GM19025 (cell line): ENCODE data around the gene SERPING1.

Experiments used
- ATAC-seq: cut with Tn5 transposase; IDR thresholded peaks from one replicate; pipeline ENCODE4 v1.9.1; 2021; ENCODE audit warnings: mild to moderate bottlenecking, low read depth, moderate library complexity; ENCODE audit not compliant: unreplicated experiment

The SERPING1 gene

DNA sequence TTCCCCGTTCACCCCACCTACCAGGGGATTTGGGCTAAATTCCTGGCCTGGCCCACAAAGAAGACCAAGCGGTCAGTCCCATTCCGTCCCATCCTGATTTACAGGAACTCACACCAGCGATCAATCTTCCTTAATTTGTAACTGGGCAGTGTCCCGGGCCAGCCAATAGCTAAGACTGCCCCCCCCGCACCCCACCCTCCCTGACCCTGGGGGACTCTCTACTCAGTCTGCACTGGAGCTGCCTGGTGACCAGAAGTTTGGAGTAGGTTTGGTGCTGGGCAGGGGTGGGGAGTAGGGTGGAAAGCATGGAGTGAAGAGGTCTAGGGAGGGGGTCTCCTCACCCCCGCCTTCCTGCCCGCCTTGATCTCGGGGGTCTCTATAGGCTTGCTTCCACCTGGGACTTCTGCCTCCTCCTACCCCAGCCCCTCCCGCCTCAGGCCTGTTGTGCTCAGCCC lies at the start of gene SERPING1:
Gene SERPING1 (plus strand): TSS at position 225 of the 455 bp plus-strand sequence. CDS start 586 bp downstream, outside the sequence.
- ATAC-seq, result no peak

DNA sequence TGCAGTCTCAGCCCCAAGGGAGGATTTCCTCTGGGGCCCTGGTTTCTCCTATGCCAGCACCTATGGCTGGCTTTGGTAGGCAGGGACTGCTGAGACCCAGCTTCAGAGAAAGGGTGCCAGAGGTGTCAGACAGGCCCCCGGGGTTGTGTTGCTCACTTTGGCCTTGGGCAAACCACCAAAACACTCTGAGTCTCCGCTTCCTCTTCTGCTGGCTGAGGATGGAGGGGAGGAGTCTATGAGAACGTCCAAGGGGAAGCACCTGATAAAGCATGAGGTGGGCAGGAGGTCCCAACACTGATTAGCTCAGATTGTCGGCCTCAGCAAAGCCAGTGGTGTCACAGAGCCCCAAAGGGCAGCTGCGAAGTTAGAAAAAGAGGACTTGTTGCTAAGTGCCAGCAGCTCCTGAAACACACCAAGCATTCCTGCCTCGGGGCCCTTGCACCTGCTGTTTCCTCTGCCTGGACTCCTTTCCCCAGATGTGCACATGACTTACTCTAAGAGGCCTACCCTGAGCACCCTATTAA lies 49.6 kb upstream of the SERPING1 start:
- ATAC-seq, result peak; percentile 85

DNA sequence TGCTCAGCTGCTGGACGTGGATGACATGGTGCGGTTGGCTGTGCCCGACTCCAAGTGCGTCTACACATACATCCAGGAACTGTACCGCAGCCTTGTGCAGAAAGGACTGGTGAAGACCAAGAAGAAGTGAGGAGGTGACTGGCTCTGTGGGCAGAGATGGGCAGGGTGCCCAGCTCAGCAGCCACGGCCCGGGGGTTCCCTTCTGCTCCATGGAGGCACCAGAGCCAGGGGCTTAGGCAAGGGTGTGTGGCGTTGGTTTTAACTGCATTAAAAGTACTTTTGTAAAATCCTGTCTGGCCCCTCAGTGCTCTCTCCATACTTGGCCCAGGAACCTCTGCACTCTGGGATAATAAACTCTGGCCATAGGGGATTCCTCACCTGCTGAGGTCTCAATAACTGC lies 47.5 kb upstream of the SERPING1 start:
- ATAC-seq, result no peak

DNA sequence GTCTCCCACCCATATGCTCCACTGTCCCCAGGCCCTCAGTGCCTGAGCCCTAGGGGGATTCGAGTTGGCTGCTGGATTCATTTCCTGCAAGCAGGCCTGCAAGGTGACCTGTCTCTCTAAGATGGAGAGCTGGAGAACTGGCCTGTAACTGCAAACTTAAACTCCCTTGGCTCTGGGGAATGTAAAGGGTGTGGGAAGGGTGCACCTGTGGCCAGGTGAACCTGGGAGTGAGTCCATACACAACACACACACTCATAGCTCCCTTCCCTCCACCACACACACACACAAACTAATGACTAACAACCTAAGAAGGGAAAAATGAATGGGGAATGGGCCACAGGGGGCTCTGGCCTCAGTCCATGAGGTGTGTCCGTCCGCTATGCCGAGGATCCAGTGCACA lies 45.5 kb upstream of the SERPING1 start:
- no peak for ATAC-seq

DNA sequence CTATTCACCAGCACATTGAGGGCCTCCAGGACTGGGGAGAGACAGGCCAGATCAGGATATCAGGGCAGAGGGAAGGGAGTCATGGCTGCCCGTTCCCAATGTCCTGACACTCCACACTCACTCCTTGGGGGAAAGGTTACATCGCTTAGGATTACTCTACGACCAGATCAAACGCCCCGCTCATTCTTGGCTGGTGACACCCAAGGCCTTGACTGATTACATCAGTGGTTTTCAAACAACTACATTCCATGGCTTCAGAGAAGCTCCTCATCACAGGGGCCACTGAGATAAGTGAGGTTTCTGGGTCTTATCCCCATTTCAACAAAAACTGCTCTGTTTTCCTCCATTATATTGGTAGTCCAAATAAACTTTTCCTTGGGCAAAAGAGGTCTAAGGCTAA lies 45.0 kb upstream of the SERPING1 start:
- ATAC-seq, result no peak

DNA sequence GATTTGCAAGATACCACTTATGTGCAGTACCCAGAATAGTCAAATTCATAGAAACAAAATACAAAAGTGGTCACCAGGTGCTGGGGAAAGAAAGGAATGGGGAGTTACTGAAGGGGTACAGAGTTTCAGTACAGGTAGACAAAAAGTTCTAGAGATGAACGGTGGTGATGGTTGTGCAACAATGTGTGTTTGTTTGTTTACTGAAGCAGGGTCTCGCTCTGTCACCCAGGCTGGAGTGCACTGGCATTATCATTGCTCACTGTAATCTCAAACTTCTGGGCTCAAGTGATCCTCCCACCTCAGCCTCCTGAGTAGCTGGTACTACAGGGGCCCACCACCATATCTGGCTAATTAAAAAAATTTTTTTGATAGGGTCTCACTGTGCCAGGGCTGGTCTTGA lies 42.1 kb upstream of the SERPING1 start:
- ATAC-seq, result no peak

DNA sequence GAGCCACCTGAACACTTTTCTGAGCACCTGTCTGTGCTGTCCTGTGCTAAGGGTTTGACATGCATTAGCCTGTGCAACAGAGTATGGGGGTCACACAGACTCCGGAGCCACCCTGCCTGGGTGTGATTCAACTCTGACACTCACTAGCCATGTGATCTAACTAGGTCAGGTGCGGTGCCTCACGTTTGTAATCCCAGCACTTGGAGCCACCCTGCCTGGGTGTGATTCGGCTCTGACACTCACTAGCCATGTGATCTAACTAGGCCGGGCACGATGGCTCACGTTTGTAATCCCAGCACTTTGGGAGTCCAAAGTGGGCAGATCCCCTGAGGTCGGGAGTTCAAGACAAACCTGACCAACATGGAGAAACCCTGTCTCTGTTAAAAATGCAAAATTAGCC lies 41.4 kb upstream of the SERPING1 start:
- ATAC-seq, result no peak

DNA sequence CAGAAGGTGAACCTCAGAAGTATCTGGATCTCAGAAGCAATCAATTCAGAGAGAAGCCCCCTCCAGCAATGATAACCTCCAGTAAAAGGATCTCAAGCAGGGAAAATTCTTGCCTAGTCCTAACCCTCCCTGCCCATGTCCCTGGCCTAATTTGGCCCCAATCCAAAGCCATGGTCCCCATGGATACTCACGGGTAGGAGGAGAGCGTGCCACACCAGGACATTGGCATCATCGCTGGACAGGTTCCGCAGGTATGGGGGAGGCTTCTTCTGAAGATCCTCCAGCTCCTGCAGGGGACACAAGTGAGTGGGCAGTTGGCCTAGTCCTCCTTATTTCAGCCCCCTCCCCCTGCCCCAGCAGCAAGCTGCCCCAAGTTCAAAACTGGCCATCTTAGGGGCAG lies 37.3 kb upstream of the SERPING1 start:
- no peak for ATAC-seq

DNA sequence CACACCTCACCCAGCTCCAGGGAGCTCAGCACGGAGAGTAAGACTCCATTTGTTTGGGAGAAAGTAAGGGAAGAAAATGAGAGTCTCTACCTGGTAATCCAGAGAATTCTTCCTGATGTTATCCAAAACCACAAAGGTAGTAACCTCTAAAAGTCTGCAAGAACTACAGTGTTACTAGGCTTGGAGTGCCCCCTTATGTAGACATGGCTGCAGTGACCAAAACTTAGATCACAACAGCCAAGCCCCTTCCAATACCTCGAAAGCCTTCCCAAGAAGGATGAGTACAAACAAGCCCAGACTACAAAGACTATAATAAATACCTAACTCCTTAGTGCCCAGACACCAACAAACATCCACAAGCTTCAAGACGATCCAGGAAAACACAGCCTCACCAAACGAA lies 34.9 kb upstream of the SERPING1 start:
- no peak for ATAC-seq

DNA sequence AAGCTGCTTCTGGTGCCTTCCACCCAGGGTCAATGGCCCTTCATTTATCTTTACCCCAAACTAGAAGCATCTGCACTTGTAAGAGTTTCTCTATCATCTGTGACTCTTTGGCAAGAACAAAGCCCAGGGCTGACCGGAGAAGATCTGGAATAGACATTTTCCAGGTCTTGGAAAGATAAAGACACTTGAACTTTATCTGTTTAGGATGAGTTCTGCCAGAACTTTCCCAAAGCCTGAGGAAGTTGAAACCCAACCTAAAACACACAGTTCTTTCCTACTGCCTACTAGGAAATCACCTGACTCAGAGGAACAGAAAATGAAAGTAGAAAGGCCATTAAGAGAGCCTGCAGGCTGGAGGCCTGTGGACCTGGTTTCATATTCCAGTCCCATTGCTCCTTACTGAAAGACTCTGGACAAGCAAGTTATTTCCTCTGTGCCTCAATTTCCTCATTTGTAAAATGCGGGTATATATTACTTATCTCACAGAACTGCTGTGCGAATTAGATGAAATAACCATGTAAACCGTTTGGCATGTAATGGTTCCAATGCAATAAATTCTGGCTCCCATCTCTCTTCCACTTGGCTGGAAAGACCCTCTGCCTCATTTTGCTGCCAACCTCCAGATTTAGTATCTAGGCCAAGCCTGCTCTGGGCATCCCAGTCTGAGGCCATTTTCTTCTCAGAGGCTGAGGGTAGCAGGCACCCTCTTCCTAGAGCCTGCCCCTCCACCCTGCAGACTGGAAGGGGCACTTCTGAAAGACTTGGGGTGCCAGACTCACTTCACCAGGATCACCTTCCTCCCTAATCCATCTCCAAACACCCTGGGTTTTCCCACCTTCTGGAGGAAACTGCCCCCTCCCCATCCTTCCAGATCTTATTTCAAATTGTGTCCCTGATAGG lies 31.2 kb upstream of the SERPING1 start:
- ATAC-seq, result peak; percentile 56

DNA sequence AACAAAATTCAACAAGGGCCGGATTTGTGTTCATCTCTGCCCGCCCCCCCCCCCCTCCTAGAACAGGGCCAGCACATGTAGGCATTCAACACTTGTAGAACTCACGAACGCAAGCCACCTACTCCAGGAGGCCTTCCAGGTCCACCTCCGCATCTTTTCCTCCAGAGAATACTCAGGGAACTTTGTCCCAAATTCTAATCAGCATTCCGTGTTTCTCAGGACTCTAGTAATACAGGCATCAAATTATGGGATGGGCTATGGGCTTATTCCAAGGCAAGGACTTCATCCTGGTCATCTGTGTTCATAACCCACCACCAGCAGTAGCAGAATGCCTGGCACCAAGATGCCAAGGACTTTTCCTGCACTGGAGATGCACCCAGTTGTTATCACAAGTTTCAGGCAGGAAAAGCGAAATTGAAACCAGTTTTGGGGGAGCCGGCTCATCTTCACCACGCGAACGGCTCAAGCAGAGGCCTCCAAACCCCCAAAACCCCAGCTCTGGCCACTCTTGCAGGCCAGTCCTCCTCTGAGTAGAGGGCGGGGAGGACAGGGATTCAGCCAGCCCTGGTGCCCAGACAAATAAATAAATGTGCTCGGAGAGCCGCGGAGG lies 30.5 kb upstream of the SERPING1 start:
- ATAC-seq, result no peak

DNA sequence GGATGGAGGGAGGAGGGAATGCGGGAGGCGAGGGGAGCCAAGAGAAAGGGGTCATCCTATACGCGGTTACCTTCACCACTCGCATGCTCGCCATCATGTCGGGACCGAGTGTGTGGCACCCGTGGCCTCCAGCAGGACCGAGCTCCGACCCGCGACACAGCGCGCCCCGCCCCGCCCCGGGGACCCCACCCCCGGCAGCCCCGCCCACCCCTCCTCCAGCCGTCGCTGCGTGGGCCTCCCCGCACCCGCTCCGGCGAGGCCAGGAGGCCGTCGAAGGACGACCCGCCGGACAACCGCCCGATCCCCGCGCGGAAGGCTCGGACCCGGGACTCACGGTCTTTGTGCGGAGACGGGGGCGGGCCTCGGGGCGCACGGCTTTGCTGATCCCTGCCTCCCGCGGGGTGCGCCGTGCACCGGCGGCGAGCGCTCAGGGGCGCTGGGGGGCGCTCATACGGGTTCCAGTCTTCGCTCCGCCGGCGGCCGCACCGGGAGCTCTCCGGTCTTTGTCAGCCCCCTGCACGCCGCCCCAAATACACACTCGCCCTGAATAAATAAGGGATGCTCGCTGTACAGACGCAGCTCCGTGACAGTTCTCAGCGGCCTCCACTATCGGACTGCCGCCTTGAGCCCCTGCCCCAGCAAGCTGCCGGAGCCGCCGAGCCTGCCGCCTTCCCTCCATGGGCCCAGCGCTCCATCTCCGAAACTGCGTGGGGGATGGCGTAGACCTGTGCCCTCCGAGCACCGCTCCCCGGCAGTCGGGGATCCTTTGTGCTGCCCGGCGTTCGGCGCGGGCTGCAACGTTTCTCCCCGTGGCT lies 29.8 kb upstream of the SERPING1 start, which contains the start of gene UBE2L6:
Gene UBE2L6 (minus strand): TSS at position 158 of the 815 bp plus-strand sequence. CDS start 61 bp downstream, at position 97.
- peak; percentile 45 for ATAC-seq

DNA sequence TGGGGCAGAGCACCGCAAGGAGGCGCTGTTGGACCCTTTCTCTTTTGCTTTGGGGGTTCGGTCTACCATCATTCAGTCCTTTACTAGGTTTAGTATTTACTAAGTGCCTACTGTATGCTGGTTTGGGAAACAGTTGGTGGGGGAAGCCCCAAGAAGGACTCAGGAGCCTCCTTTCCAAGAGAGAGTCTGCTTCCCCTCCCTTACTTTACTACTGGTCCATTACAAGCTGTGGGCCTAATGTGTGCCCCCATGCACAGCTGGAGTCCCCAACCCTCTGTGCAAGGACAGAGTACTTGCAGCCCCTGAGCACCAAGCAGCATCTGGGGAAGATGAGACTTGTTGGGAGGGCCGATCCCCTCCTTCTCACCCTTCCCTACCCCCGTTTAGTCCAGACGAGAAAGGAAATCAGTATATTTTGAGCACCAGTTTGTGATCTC lies 29.1 kb upstream of the SERPING1 start:
- peak; percentile 4 for ATAC-seq

DNA sequence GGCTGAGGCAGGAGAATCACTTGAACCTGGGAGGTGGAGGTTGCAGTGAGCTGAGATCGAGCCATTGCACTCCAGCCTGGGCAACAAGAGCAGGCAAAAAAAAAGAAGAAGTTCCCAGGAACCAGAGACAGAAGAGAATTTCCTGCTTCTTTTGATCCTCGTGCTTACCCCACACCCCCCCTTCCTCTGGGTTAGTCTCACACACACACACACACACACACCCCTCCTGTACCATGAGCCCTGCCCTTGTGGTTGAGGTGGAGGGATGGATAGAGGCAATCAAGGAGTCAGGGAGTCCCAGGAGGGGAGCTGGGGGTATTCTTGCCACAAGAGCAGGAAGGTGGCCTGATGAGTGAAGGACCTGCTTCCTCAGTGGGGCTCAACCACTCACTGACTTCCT lies 25.9 kb upstream of the SERPING1 start:
- no peak for ATAC-seq

DNA sequence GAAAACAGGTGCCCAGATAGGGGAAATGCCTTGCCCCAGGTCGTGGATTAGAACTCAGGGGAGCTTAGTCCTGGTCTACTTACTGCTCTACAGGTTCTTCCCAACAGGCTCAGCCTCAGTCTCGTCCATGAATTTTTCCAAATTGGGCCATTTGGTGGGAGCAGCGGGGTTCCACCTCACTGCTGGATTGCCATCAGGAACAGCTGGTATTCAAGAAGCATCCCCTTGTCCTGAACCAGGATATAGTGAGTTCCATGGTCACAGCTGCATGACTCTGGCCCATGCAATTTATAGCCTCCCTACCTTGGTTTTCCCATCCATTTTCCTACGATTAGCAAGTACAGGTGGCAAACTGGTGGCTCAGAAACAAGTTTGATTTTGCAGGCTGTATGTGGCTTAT lies 23.4 kb upstream of the SERPING1 start:
- ATAC-seq, result no peak

DNA sequence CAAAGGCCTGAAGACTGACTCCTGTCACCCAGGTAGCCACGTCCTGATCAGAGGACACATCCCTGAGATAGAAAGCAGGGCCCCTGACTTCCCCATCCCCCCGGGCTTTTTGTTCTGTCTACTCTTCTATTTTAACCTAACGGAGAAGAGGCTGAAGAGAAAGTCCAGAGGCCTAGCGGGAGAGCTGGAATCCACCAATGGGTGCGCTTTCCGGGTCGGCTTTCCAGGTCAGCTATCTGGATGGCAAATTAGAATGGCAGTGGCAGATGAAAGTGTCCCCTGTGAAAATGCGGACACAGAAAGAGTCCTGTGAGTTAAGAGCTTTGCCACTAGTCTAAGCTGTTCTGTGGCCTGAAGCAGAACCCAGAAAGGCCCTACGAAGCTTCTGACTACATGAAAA lies 13.1 kb upstream of the SERPING1 start:
- no peak for ATAC-seq

DNA sequence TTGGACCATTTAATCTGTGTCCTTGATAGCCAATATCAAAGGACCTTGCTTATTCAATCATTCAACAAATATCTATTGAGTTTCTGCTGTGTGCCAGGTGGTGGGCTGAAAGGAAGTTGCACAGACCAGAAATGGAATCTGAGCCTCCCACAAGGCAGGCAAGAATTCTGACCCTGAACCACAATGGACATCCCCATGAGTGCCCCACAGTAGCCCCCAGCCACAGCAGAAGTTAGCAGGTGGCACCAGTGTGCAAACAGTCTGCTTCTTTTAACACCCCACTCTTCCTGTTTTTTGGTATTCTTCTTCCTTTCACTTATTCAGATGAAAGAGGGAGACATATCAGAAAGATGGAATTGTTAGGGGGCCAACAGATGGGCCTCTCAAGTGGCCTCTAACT lies 12.2 kb upstream of the SERPING1 start:
- ATAC-seq, result no peak

DNA sequence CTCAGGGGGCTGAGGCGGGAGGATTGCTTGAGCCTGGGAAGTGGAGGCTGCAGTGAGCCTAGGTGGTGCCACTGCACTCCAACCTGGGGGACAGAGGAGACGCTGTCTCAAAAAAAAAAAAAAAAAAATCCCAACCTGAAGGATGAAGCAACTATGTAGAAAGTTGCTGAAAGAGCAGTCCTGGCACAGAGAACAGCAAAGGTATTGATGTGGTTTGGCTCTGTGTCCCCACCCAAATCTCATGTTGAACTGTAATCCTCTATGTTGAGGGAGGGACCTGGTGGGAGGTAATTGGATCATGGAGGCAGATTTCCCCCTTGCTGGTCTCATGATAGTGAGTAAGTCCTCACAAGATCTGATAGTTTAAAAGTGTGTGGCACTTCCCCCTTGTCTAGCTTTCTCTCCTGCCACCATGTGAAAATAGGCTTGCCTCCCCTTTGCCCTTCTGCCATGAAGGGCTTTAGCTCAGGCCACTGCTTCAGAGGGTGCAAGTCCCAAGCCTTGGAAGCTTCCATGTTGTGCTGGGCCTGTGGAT lies 10.7 kb upstream of the SERPING1 start:
- no peak for ATAC-seq

DNA sequence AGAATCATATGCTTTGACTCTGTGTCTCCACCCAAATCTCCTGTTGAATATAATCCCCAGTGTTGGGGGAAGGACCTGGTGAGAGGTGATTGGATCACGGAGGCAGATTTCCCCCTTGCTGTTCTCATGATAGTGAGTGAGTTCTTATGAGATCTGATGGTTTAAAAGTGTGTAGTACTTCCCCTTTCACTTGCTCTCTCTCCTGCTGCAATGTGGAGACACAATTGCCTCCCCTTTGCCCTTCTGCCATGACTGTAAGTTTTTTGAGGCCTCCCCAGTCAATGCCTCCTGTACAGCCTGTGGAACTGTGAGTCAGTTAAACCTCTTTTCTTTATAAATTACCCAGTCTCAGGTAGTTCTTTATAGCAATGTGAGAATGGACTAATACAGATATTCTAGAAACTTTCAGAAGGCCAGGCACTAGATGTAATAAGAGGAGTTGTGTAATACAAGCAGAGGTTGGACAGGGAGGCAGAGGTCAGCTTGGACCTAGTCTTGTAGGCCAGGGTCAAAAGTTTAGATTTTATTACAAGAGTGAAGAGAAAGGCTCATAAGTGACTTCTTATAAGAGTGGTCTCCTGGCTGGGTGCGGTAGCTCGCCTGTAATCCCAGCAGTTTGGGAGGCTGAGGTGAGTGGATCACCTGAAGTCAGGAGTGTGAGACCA lies 9.3 kb upstream of the SERPING1 start:
- no peak for ATAC-seq
